NCI-H345 treated with DMSO at 0.1 percent for 48 hours (cell line): ENCODE measurements around the gene DRAM2.
"Not testable (repeated sequence)": the region's sequence is repeated elsewhere in the genome, so short reads cannot be mapped to it uniquely, and the experiment has no call there.

ENCODE experiments used
- DNase-seq: peaks from one replicate; lab custom pipeline; 2025; ENCODE audit not compliant: unreplicated experiment; lab: John Stamatoyannopoulos, UW

Gene DRAM2

DNA sequence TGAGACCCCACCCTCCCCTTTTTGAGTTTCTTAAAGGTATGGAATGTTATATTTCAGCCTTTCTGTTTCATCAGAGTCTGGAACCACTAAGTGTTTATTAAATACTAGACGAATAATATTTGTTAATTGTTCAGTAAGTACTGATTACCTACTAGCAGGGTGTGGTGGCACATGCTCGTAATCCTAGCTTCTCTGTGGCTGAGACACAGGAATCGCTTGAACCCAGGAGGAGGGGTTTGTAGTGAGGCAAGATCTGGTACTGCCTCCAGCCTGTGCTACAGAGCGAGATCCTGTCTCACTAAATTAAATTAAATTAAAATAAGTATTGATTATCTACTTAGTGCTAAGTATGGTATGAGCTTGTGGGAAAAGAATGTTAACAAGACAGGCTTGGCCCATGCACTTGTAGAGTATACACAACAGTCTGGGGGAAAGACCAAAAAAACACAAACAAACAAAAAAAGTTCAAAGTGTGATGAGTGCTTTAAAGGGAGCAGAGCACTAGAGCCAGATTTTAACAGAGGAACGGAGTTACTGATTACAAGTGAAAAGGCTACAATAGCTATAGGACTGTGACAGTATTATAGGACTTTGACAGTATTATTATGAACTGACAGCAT, 2.6 kb upstream of the DRAM2 start:
- DNase-seq = no peak

GRCh38 chr1:111141245-111142220, 1.6 kb upstream of the DRAM2 start:
- DNase-seq = no peak

- DNase-seq = no peak
Observed at GRCh38 chr1:111140680-111140967, 731 bp upstream of the DRAM2 start.

- peak; percentile 83 for DNase-seq
Observed at GRCh38 chr1:111139324-111139955, 453 bp downstream of the DRAM2 start.

- DNase-seq = no peak
Observed at GRCh38 chr1:111133866-111134265, 6.0 kb downstream of the DRAM2 start.

- no peak for DNase-seq
Observed at GRCh38 chr1:111131693-111132092, 8.2 kb downstream of the DRAM2 start.

- DNase-seq = no peak
Observed at GRCh38 chr1:111129376-111129775, 10.5 kb downstream of the DRAM2 start.

DNA sequence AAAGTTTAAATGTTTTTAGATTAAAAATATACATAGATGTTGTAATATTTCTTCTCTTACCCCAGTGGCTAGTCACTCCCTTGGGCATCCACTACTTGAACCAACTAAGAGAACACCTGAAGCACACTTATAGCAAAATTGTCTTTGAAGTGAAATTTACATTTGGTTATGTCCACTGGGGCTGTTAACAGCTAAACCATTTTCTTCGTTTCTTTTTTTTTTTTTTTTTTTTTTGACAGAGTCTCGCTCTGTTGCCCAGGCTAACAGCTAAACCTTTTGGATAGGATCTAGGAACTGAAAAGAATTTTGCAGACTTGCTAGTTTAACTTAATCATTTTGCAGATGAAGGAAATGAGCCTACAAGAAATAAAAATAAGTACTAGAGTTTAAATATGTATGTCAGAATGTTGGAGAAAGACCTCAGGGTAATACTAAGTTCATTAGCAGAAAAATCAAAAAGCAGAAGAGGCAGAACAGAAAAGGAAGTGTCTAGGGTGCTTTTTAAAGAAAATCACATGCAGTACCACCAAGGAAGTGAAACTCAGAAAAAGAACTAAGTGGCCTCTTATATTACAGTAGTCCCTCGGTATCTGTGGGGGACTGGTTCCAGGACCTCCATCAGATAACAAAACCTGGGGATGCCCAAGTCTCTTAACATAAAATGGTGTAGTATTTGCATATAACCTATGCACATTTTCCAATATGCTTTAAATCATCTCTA, 11.8 kb downstream of the DRAM2 start:
- no peak for DNase-seq

DNA sequence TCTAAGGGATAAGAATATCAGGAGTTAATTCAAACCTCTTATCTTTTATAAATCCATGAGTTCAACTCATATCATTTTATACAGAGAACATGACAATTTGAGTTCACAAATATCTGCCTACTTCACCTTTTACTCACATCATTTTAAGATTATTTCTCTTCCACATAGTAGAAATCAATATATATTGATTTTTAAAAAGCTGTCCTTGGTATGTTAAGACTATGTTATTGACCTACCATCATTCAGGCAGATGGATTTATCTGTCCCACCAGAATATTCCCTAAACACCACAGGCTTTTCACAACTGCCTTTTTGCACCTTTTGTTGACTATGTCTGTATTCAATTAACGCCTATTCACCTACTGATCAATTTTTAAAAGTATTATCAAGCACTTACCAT, 13.5 kb downstream of the DRAM2 start:
- DNase-seq = no peak

- DNase-seq = no peak
Observed at GRCh38 chr1:111116496-111116895, 23.4 kb downstream of the DRAM2 start.

- no peak for DNase-seq
Observed at GRCh38 chr1:111110197-111110899, 29.5 kb downstream of the DRAM2 start.

DNA sequence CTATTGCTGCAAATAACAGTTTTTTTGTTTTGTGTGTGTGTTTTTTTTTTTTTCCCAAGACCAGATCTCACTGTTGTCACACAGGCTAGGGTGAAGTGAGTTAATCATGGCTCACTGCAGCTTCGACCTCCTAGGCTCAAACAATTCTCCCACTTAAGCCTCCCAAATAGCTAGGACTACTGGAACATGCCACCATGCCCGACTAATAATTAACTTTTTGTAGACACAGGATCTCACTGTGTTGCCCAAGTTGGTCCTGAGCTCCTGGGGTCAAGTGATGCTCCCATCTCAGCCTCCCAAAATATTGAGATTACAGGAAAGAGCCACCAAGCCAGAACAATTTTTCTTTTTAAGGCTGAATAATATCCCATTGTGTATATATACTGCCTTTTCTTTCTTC, 34.9 kb downstream of the DRAM2 start:
- DNase-seq = no peak

DNA sequence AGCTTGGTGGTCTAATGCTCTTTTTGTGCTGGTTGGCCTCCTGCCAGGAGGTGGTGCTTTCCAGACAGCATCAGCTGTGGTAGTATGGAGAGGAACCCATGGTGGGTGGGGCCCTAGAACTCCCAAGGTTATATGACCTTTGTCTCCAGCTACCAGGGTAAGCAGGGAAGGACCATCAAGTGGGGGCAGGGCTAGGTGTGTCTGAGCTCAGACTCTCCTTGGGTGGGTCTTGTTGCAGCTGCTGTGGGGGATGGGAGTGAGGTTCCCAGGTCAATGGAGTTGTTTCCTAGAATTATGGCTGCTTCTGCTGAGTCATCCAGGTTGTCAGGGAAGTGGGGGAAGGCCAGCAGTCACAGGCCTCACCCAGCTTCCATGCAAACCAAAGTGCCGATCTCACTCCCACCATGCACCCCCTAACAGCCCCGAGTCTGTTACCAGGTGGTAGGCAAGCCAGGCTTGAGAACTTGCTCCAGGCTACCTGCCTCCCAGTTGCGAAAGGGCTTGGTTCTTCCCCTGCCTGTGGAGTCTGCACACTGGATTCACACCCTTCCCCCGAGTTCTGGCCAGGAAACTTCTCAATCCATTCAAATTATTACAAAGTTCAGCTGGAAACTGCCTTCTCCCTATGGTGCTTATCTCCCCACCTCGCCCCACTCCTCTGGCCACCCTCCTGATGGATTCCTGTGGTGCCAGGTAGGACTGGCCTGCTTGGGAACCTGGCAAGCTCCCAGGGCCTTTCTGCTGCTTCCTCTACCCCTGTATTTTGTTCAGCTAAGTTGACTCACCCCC, 37.8 kb downstream of the DRAM2 start:
- DNase-seq = no peak

DNA sequence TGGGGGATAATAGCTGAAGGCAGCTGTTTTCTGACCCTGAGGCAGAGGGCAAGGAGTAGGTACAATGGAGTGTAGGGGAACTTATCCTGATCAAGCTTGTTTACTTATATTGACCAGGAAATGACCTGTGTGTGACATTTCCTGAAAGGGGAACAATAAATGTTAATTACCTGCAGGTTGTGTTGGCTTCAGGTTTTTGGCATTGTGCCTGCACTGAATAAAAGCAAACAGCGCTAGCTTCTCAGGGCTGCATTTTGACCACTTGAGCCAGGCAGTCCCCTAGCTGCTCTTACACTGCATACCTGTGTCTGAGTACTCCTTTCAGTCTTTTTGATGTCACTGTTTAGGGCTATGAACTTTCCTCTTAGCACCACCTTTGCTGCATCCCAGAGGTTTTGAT, 40.6 kb downstream of the DRAM2 start:
- no peak for DNase-seq

DNA sequence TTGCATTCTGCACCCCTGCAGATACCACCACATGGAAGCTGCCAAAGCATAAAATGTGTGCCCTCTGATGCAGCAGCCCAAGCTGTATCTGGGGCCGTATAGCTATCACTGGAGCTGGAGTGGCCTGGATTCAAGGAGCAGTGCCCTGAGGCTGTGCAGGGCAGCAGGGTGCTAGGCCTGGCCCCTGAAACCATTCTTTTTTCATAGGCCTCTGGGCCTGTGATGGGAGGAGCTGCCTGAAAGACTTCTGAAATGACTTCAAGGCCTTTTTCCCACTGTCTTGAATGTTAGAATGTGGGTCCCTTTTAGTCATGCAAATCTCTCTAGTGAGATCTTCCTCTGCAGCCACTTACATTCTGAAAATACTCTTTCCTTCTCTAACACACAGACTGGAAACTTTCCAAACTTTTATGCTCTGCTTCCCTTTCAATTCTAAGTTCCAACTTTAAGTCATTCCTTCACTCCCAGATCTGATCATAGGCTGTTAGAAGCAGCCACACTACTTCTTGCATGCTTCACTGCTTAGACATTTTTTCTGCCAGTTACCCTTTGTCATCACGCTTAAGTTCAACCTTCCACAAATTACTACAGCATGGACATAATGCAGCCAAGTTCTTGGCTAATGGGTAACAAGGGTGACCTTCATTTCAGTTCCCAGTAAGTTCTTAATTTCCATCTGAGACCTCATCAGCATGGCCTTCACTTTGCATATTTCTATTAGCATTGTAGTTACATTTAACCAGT, 42.4 kb downstream of the DRAM2 start:
- DNase-seq = no peak

- DNase-seq = not testable (repeated sequence)
Observed at GRCh38 chr1:111095421-111095820, 44.5 kb downstream of the DRAM2 start.

DNA sequence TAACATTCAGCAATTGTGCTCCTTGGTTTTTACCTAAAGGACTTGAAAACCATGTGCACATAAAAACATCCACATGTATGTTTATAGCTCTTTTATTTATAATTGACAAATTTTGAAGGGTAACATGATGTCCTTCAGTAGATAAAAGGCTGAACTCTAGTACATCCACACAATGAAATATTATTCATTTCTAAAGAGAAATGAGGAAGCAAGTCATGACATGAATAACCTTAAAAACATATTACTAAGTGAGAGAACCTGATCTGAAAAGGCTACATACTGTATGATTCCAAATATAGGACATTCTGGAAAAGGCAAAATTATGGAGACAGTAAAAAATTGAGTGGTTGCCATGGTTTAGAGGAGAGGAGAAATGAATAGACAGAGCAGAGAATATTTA, 50.3 kb downstream of the DRAM2 start:
- DNase-seq = no peak

GRCh38 chr1:111085676-111086075, 54.2 kb downstream of the DRAM2 start:
- no peak for DNase-seq

- no peak for DNase-seq
Observed at GRCh38 chr1:111084999-111085398, 54.9 kb downstream of the DRAM2 start.
